Suppressor macrophage treated with lipopolysaccharide for 1 hour (primary cell): ENCODE data around the gene MTA3.

Source experiments
- DNase-seq, 3 donors: peaks; one replicate each; pipeline ENCODE4 v3.0.0-alpha.2; 2020 to 2022

MTA3 gene

DNA sequence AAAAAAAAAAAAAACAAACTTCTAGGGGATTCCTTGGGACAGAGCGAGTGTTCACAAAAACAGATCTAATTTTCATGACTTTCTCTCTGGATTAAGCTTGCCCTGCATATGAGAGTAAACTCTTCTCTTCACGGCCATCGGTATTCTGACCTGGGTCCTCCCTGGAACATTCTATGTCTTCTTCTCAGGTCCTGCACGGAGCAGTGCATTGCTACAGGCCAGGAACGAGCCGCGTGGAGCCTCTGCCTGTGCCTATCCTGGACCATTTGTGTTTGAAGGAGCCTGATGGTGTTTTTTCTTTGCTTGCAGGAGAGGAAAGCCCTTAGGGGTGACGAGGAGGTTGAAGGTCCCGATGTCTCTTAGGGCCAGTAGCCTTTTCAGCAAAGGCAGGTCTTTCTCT, 197.3 kb downstream of the MTA3 start:
- DNase-seq, result no peak

DNA sequence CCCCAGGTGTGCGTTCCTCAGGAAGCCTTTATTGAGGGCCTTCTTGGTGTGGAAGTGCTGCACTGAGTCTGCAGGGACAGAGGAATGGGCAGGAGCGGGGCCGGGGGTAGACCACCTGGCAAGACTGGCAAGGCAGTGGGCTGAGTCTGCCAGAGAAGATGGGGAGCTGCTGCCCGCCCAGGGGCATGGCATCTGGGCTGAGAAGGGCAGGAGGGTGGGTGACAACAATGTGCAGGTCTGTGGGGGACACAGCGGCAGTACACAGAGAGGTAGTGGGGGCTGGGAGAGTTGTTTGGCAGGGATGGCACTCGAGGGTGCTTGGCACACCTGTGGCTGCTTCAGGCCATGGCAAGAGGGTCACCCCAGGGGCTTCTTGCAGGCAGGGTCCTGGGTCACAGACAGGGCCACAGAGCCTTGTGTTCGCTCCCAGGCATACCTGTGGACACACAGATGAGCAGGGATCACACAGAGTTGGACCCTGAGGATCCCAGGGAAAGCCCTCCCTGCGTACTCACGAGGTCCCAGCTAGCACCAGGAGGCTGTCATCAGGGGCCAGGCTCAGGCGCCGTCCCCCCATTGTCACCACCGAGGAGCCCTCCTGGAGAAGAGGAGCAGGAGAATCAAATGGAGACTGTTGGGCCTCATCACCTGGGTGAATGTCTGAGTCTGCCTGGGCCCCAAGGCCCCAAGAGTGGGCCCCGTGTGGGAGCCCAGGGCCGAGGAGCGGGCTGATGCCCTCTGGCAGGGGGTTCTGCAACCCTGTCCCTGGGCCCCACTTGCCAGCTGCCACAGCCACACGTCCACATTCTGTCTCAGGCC, 198.9 kb downstream of the MTA3 start:
- DNase-seq, result no peak

DNA sequence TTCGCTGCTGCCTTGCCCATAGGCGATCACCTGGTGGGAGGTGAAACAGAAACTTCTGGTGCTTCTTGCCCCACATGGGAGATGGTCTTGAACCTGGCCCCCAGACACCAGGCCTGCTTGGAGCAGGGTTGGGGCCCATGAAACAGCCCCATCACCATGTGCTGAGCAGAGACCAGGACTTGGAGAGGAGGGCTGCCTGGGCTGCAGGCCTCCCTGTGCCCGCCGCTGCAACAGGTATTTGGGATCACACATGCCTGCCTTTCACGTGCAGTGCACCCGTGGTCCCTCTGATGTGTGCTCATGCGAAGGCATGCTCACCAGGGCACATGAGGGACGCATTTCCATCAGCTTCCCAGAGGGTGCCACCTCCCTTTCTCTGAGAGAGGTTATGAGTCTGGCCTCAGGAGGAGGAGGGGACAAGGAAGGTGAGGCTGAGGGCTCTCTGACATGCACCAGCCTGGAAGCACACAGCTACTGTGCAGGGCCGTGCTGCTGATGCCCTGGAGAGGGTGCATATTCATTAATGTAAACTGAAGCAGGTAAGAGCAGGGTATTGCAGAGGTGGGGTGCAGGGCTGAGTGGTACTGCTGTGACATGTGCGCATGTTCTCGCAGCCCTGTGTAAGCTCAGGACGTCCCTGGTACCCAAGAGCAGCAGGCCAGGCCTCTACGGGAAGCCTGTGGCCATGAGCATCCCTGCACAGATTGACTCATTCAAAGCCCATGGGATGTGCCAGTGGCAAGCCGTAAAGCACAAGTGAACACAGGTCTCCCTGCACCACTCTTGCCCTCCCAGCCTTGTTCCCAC, 199.7 kb downstream of the MTA3 start:
- DNase-seq, result no peak

DNA sequence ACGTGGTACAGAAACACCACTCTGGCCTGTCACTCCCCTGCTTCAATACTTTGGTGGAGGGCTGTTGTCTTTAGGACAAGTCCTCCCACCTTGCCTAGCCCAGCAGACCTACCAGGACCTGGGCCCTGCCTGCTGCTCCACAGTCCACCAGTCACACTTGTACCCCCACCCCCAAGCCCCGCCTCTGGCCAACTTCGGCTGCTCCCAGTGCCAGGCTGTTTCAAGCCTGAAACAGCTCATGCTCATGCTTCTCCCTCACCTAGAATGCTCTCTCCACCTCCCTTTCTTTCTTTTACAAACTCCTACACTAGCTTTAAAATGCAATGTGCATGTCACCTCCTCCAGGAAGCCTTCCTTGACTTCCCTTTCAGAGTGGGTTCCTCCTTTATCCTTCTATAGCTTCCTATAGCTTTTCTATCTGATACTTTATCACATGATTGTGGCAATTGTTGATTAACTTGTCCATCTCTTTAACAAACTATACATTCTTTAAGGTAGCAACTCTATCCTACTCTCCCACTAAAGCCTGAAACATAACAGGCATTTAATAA, 200.3 kb downstream of the MTA3 start:
- DNase-seq, result no peak

DNA sequence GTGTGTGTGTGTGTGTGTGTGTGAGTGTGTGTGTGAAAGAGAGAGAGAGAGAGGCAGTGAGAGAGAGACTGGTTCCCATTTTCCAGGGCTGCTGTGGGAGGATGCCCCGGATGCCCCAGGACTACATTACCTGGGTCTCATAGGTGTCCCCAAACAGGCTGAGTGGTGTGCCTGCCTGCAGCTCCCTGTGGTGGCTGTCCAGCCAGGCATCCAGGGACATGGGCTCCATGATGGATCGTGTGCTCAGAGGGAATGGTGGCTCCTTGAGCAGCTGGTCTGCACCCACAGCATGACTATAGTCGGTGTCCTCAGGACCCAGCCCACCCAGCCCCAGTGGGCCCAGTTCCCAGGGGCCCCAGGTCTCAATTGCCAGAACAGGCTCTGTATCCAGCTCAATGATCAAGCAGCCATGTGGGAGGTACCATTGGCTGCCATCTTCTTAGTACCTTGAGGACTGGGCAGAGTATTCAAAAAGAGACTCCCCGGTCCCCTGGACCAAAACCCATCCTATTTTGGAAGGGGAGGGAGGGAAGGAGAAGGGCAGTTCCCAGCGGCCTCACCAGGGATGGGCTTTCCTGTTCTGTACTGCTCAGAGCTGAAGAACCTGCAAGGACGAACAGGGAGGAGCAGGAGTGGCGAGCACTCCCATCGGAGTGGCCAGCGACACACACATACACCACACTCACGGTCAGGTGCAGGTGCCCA, 201.3 kb downstream of the MTA3 start:
- DNase-seq, result no peak

DNA sequence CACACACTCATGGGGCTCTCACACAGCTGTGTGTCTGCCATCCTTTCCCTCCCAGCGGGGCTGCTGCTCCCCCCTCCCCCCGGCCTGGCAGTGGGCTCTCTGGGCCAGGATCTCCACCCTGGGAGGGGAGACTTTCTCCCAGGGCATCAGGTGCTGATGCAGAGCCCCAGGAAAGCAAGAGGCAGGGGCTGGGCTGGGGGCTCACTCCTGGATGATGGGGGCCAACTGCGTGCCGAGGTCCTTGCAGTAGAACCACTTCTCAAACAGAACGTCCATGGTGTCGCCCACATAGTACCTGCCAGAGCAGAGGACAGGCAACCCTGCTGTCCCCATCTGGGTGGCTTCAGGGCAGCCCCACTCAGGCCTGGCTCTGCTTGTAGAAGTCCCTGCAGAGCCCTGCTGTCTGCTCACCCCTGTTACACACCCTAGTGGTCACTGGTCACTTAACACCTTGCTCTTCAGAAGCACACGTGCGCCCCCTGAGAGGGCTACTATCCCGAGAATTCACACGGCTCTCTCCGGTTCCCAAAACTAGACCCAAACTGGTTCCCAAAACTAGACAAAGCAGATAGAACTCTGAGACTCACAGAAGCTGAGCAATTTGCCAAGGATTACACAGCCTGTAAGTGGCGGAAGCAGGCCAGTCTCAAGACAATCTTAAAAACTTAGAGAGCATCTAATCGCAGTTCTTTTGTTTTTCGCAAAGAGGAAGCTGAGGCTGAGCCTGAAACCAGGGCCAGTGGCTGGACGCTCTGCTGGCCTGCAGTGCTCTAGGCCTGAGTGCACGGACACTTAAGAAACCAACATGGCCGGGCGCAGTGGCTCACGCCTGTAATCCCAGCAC, 202.1 kb downstream of the MTA3 start:
- peak; percentile 61 to 73 (median 73) for DNase-seq

DNA sequence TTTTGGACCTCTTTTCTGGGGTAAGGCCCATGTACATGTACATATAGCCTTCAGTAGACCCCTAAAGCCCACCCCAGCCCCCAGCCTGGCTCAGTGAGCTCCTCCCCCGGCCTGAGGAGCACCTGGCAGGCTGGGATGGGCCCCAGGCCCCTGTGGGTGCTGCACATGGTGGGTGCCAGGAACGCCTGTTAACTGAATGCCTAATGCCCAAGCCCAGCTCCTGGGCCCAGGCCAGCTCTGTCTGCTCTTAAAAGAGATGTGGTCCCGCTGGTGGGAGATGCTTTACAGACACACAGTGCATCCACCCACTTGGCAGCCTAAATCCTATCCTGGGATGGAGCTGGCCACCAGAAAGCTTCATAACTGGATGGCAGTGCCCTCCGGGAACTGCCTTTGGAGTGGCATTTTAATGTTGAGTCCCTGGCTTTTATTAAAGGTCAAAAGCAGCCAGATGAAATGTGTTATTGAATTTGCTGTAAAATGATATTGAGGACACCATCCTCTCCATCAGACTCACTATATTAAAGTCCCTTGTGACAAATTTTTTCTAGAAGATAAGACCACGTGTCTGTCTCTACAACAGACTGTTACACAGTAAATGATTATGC, 203.2 kb downstream of the MTA3 start:
- DNase-seq, result no peak

DNA sequence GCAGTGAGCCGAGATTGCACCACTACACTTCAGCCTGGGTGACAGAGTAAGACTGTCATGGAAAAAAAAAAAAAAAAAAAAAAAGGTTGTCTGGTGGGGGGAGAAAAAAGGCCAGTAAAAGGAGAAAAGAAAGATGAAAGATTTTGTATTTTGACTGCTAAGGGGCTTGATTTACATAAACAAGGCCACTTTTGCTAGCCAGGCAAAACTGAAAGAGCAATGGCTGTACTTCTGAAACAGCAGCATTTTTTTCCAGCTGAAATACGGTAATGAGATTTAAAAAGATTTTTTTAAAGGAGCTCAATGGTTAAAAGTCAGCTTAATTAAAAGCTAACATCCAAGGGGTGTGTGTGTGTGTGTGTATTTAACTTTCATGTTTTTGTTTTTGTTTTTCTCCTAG, 206.8 kb downstream of the MTA3 start:
- DNase-seq, result no peak

DNA sequence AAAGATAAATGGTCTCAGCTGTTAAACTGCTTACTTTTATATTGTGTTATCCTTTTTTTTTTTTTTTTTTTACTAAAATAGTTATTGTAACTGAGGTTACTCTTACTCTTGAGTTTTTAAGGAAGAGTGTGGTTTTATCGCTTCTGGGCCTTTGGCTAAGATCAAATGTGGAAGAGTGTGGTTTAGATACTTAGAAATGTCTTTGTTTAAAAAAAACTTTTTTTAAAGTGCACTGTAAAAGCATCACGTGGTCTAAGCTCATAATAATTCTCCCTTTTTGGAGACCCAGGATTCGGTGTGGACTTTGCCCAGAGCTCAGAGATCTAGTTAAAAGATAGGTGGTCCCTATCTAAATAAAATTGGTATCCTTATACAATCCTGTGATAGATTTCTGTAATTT, 207.4 kb downstream of the MTA3 start:
- no peak for DNase-seq

DNA sequence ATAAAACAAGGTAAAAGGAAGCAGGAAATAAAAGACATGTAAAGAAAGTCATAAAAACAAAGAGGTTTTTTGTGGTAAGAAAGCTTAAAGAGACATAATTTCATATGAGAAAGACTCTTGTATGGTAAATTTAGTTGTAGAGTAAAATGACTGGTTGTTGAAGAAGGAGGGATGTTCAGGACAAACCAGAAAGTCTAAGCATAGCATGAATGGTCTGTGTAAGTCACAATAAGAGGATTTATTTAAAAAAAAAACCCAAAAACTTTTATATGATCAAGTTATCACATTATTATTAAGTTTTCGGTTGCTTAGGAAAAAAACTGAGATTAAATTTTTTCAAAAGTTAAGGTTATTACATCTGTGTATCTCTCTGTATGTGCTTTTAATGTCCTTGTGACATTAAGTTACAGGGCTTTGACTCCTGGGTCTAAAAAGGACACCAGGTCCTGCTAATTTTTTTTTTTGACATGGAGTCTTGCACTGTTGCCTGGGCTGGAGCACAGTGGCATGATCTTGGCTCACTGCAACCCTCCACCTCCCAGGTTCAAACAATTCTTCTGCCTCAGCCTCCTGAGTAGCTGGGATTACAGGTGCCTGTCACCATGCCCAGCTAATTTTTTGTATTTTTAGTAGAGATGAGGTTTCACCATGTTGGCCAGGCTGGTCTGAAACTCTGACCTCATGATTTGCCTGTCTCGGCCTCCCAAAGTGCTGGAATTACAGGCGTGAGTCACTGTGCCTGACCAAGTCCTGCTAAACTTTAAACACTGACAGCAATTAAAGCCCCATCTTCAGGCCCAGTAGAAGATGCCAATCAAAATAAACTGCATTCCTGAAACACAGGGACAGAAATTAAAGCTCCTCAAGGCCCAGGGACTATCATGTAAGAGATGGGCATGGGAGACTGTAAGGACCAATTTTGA, 209.7 kb downstream of the MTA3 start:
- no peak for DNase-seq

DNA sequence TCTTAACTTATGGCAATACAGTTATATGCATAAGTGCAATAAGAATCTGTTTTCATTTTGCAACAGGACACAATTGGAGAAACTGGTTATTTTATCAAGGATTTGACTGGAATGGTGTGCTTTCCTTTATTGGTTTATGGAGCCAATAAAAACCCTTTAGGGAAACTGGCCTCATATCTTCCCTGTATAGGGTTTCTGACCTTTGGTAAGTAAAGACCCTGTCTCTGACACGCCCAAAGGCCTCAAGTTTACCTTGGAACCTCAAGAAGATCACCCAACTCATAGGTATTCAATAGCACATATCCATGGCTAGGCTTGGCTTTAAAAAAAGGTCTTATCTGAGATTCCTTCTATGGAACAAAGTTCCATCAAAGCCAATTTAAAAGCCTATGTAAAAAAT, 212.7 kb downstream of the MTA3 start:
- DNase-seq, result no peak

DNA sequence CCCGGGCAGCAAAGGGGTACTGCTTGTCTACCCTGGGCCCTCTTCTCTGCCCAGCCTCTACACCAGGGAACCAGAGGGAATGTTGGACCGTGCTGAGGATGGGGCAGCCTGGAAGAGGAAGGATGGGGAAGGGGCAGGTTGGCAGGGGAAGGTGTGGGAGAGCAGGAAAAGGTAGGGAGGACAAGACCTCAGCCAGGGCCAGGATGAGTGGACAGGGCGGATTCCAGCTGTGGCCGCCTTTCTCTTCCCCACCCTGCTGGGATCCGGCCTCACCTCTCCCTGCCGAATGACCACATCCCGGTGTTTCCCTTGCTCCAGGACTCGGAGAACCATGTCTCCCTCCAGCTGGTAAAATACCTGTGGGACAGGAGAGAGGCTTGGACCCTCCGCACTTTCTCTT, 215.1 kb downstream of the MTA3 start:
- DNase-seq, result no peak

DNA sequence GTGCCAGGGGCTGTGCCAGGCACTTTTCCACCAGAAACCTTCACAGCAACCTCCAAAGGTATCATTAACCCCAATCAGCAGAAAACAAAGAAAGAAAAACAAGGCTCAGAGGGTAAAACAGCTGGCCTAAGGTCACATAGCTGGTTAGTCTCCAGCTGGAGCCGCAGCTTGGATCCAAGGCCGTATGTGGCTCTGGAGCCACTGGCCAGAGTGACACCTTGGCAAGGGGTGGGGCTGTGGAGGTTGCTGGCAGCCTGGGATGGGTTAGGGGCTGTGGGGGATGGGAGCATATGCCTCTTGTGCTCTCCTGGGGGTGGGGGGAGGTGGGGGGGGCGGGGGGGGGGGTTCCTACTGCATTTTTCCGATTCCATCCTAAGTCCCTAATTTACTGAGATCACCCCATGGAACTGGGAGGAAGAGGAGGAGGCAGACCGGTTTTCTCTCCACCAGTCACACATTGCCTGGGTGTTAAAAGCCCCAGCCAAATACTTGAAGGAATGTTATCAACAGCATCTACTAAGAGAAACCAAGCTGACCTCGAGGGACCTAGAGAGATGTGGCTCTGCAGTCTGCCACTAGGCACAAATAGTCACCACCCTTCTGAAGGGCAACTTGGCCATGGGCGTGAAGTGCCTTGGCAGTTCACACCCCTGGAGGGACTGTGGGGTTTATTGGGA, 215.9 kb downstream of the MTA3 start:
- no peak for DNase-seq

DNA sequence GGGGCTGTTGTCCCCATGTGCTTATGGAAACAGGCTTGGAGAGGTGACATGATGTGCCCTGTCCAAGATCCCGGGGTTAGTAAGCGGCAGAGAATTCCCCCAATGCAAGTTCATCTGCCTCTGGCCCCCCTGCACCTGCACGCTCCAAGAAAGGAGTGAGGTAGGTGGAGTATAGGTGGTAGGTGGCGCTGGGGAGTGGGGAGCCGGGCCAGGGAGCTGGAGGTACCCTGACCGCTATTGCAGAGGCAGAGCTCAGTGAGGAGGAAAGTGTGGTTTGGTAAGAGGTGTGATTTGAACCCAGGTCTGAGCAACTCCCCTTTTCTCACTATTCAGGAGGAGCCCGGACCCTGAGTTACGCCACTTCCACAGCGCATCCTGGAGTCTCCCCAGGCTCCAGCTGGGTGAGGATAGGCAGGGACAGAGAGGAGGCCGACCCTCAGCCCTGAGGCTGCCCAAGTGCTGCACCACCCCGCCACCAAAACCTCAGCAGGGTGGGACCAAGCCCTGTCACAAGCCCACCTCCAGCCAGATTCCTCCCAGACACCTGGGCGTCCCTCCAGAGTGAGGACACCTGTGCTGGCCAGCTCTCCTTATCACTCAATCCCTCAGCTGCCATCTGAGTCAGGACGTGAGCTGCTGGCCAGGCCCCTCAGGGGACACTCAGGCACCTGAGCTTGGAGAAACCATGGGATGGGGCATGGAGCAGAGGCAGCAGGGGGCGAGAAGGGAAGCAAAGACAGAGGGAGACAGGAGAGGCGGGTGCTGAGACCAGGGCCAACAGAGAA, 218.3 kb downstream of the MTA3 start:
- DNase-seq, result no peak

DNA sequence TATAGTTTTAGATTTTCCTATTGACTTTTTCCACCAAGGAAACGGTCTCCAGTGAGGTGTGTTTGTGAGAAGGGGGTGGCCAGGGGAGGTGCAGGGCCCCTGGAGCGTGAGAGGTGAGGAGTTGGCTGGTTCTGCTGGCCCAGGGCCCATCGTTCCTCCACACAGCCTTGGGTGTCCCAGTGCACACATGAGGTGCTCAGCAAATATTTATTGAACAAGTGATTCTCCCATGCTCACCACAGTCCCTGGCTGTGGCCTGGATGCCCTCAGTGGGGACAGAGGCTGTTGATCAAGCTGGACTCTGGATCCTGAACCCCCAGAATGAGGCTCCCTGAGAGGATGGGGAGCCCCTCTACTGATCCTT, 219.0 kb downstream of the MTA3 start:
- DNase-seq, result no peak

DNA sequence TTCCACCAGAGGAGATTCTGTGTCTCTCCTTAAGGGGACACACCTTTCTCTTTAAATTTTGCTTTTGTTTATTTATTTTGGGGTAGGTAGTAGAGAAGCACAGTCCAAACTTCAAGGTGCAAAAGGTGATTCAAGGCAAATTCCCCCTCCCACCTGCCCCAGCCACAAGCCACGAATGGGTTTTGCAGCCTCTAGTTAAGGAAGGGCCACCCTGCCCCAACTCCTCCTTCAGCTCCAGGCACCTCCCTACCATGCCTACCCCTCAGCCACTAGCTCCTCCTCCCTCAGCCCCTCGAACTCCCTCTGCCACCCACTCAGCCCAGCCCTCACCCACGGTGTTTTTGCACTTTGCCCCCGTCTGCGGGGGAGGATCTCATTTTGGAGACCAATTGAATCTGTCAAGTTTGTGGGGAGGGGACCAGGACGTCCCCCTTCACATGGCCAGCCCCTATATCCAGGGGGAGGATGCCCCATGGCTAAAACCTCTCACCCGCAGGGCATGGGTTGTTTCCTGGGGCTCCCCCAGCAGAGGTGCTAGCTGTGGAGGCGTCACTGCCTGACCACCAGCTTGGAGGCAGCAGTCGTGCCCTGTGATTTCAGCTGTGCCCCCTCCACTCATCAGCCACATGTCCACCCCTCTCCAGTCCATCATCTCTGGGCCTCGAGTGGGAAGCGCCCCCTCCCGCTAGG, 219.5 kb downstream of the MTA3 start:
- DNase-seq, result no peak

DNA sequence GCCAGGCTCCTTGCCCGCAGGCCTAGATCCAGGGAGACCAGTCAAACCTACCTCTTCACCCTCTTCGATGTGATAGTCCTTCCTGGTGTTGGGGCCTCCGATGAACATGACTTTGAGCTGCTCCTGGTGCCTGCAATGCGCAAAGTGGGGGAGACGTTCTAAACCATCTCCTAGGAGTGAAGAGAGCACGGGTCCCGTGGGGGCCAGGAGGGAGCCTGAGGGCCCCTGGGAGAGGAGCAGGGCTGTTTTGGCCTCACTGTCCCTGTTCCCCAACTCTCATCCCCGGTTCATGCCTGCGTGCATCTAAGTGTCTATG, 220.0 kb downstream of the MTA3 start:
- DNase-seq, result no peak

DNA sequence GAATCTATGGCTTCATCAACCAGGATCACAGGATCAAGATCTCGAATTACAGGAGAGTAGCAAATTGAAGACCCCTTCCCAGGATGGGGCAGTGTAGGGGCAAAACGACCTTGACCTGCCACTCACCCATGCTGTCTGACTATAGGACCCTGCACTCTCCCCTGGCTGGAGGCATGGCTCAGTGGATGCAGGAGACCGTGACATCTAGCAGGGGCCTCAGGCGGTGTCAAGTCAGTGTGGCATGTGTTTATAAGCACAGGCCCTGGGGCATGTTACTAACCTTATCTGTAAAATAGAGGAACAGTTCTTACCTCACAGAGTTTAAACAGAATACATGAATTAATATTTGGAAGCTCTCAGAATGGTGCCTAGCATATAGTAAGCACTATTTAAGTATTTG, 220.4 kb downstream of the MTA3 start:
- no peak for DNase-seq

DNA sequence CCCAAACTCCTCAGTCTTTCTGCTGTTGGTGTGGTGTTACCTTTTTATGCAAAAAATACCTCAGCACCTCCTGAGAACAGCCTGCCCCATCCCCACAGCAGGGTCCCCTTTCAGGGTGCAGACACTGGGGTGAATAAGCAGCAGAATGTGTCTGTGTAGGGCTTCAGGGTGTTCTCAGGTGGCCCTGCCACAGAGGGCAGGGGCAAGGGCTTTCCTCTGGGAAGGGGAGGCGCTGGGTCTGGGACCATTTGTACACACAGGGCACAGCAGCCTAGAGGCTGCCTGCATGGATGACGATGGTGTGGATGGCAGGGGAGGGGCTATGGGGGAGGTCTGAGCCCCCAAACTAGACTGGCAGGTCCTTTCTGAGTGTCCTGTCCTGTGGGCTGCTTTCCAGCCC, 221.3 kb downstream of the MTA3 start:
- no peak for DNase-seq
